ENCODE measurements around the gene DCTN5. TPM values are rescaled to one million over a fixed set of nuclear protein-coding genes. Genes with fewer than 3 reads are reported as not detected.
A peak's percentile ranks its signal among the peaks of the same experiment; 100 is the strongest.
"Not testable (repeated sequence)": the region's sequence is repeated elsewhere in the genome, so short reads cannot be mapped to it uniquely, and the experiment has no call there.

Gene DCTN5
- total RNA-seq, 5 donors from 2014 or later (not counting 1 experiment from before 2014, with no cell fraction given), result 49.8 to 68.7 (median 59.9) TPM

- Mint-ChIP-seq H3K36me3 (peaks cover 41% of the 10 kb centered on the region), H3K27me3 (no peaks in the 10 kb centered on the region), H3K4me3 (no peak overlapping the region), H3K4me1 (peaks cover 3 to 7% (median 4%) of the 10 kb centered on the region in 3 donors), H3K9me3 (no peaks in the 10 kb centered on the region), H3K27ac (no peak overlapping the region)
- H3K27me3 ChIP-seq (replicated peaks in 1 of 2; ENCODE audit: control insufficient read depth in 2 of 2, extremely low read depth in 1 of 2, insufficient read depth in 2 of 2, low read length in 1 of 2), result no peaks in the 10 kb centered on the region
- ChIA-PET CTCF (no interaction called here), POLR2A (no interaction called here)
- H3K4me1 ChIP-seq (ENCODE audit: control insufficient read depth in 1 of 2, extremely low read depth in 1 of 2, insufficient read depth in 2 of 2, low read length in 2 of 2), result no peaks in the 10 kb centered on the region
- H3K27ac ChIP-seq (ENCODE audit: low read length), result no peak overlapping the region
- WGBS (ENCODE audit: insufficient coverage), result 88% methylated on average over 3 of the region's 8 CpGs
- no peak overlapping the region for H3K4me3 ChIP-seq (ENCODE audit: control insufficient read depth in 1 of 2, extremely low read depth in 1 of 2, low read length in 1 of 2)
- peaks cover 0 to 28% of the 10 kb centered on the region in 2 donors for H3K36me3 ChIP-seq (ENCODE audit: control insufficient read depth in 2 of 2, extremely low read depth in 1 of 2, insufficient read depth in 1 of 2, low read length in 1 of 2)
- ATAC-seq (replicated peaks in 1 of 4), result no peak
- DNase-seq, result no peak
- H3K9me3 ChIP-seq, result no peaks in the 10 kb centered on the region
These were observed 11.8 kb upstream of the DCTN5 start for GRCh38 chr16:23629516-23629915.

GRCh38 chr16:23631874-23632273, 9.4 kb upstream of the DCTN5 start:
- WGBS (ENCODE audit: insufficient coverage), result no CpG with 5 or more reads among the region's 3 CpGs
- H3K4me1 ChIP-seq (ENCODE audit: control insufficient read depth in 1 of 2, extremely low read depth in 1 of 2, insufficient read depth in 2 of 2, low read length in 2 of 2); CTCF ChIA-PET; H3K27ac ChIP-seq (ENCODE audit: low read length); ATAC-seq (replicated peaks in 1 of 4); H3K4me3 Mint-ChIP-seq; H3K27ac Mint-ChIP-seq; H3K27me3 Mint-ChIP-seq; H3K27me3 ChIP-seq (replicated peaks in 1 of 2; ENCODE audit: control insufficient read depth in 2 of 2, extremely low read depth in 1 of 2, insufficient read depth in 2 of 2, low read length in 1 of 2); DNase-seq; H3K4me3 ChIP-seq (ENCODE audit: control insufficient read depth in 1 of 2, extremely low read depth in 1 of 2, low read length in 1 of 2); H3K4me1 Mint-ChIP-seq; POLR2A ChIA-PET; H3K9me3 ChIP-seq; H3K9me3 Mint-ChIP-seq: not testable (repeated sequence)
- H3K36me3 Mint-ChIP-seq, result peaks cover 48% of the 10 kb centered on the region
- H3K36me3 ChIP-seq (ENCODE audit: control insufficient read depth in 2 of 2, extremely low read depth in 1 of 2, insufficient read depth in 1 of 2, low read length in 1 of 2), result peaks cover 0 to 32% of the 10 kb centered on the region in 2 donors

- Histone ChIP-seq H3K27ac (ENCODE audit: low read length) (no peak overlapping the region), H3K27me3 (replicated peaks in 1 of 2; ENCODE audit: control insufficient read depth in 2 of 2, extremely low read depth in 1 of 2, insufficient read depth in 2 of 2, low read length in 1 of 2) (no peaks in the 10 kb centered on the region), H3K9me3 (no peaks in the 10 kb centered on the region), H3K4me3 (ENCODE audit: control insufficient read depth in 1 of 2, extremely low read depth in 1 of 2, low read length in 1 of 2) (no peak overlapping the region), H3K36me3 (ENCODE audit: control insufficient read depth in 2 of 2, extremely low read depth in 1 of 2, insufficient read depth in 1 of 2, low read length in 1 of 2) (peaks cover 0 to 23% of the 10 kb centered on the region in 2 donors), H3K4me1 (ENCODE audit: control insufficient read depth in 1 of 2, extremely low read depth in 1 of 2, insufficient read depth in 2 of 2, low read length in 2 of 2) (peaks cover 0 to under 1% of the 10 kb centered on the region in 2 experiments)
- no peaks in the 10 kb centered on the region for H3K9me3 Mint-ChIP-seq
- no peaks in the 10 kb centered on the region for H3K27me3 Mint-ChIP-seq
- no CpG with 5 or more reads among the region's 4 CpGs for WGBS (ENCODE audit: insufficient coverage)
- ChIA-PET CTCF (no interaction called here), POLR2A (interaction anchor here in 1 of 2 donors (0.6 kb wide), 1 partner anchor 143 kb away, joined by 5 read pairs; no protein-coding TSS in a partner anchor)
- no peak overlapping the region for H3K4me3 Mint-ChIP-seq
- H3K36me3 Mint-ChIP-seq, result peaks cover 38% of the 10 kb centered on the region
- peaks cover 8 to 16% (median 11%) of the 10 kb centered on the region in 3 donors for H3K4me1 Mint-ChIP-seq
- DNase-seq (no peak), ATAC-seq (replicated peaks in 1 of 4) (no peak)
- no peak overlapping the region for H3K27ac Mint-ChIP-seq
These were observed 6.7 kb upstream of the DCTN5 start for GRCh38 chr16:23634461-23635036.

- ATAC-seq (replicated peaks in 1 of 4), result no peak
- Histone ChIP-seq H3K4me1 (ENCODE audit: control insufficient read depth in 1 of 2, extremely low read depth in 1 of 2, insufficient read depth in 2 of 2, low read length in 2 of 2) (peaks cover 6 to 15% of the 10 kb centered on the region in 2 experiments), H3K4me3 (ENCODE audit: control insufficient read depth in 1 of 2, extremely low read depth in 1 of 2, low read length in 1 of 2) (no peak overlapping the region), H3K36me3 (ENCODE audit: control insufficient read depth in 2 of 2, extremely low read depth in 1 of 2, insufficient read depth in 1 of 2, low read length in 1 of 2) (peaks cover 0 to 17% of the 10 kb centered on the region in 2 donors), H3K9me3 (no peaks in the 10 kb centered on the region), H3K27ac (ENCODE audit: low read length) (no peak overlapping the region), H3K27me3 (replicated peaks in 1 of 2; ENCODE audit: control insufficient read depth in 2 of 2, extremely low read depth in 1 of 2, insufficient read depth in 2 of 2, low read length in 1 of 2) (no peaks in the 10 kb centered on the region)
- Mint-ChIP-seq H3K36me3 (peaks cover 32% of the 10 kb centered on the region), H3K4me3 (no peak overlapping the region), H3K27me3 (no peaks in the 10 kb centered on the region), H3K27ac (no peak overlapping the region), H3K4me1 (peaks cover 14 to 26% (median 15%) of the 10 kb centered on the region in 3 donors), H3K9me3 (no peaks in the 10 kb centered on the region)
- ChIA-PET POLR2A (no interaction called here), CTCF (no interaction called here)
- no peak for DNase-seq
These were observed 5.3 kb upstream of the DCTN5 start for GRCh38 chr16:23635958-23636357.

- CTCF ChIA-PET, result no interaction called here
- H3K4me1 Mint-ChIP-seq, result peaks cover 30 to 37% (median 36%) of the 10 kb centered on the region in 3 donors
- no peaks in the 10 kb centered on the region for H3K9me3 ChIP-seq
- no CpG with 5 or more reads among the region's 8 CpGs for WGBS (ENCODE audit: insufficient coverage)
- H3K27me3 Mint-ChIP-seq, result no peaks in the 10 kb centered on the region
- H3K27me3 ChIP-seq (replicated peaks in 1 of 2; ENCODE audit: control insufficient read depth in 2 of 2, extremely low read depth in 1 of 2, insufficient read depth in 2 of 2, low read length in 1 of 2), result no peaks in the 10 kb centered on the region
- H3K27ac ChIP-seq (ENCODE audit: low read length), result peak overlapping the region; percentile 61
- H3K4me1 ChIP-seq (ENCODE audit: control insufficient read depth in 1 of 2, extremely low read depth in 1 of 2, insufficient read depth in 2 of 2, low read length in 2 of 2), result peaks cover 6 to 26% of the 10 kb centered on the region in 2 experiments
- H3K27ac Mint-ChIP-seq, result peak overlapping the region; percentile 88 to 93
- peaks cover 20% of the 10 kb centered on the region for H3K36me3 Mint-ChIP-seq
- POLR2A ChIA-PET, result interaction anchor here in 1 of 2 donors (1.0 kb wide), 1 partner anchor 22 kb away, joined by 3 read pairs; no protein-coding TSS in a partner anchor
- H3K4me3 ChIP-seq (ENCODE audit: control insufficient read depth in 1 of 2, extremely low read depth in 1 of 2, low read length in 1 of 2), result peak overlapping the region; percentile 97 to 100
- H3K9me3 Mint-ChIP-seq, result no peaks in the 10 kb centered on the region
- DNase-seq (peak in 1 of 35 experiments; percentile 1), ATAC-seq (replicated peaks in 1 of 4) (peak in 1 of 4 experiments; percentile 14)
- H3K4me3 Mint-ChIP-seq, result peak overlapping the region; percentile 94 to 98 (median 98)
- H3K36me3 ChIP-seq (ENCODE audit: control insufficient read depth in 2 of 2, extremely low read depth in 1 of 2, insufficient read depth in 1 of 2, low read length in 1 of 2), result peaks cover 0 to 9% of the 10 kb centered on the region in 2 donors
These were observed 693 bp upstream of the DCTN5 start for GRCh38 chr16:23640615-23640930.

- peak overlapping the region; percentile 93 to 94 for H3K27ac Mint-ChIP-seq
- H3K9me3 ChIP-seq, result no peaks in the 10 kb centered on the region
- H3K4me3 ChIP-seq (ENCODE audit: control insufficient read depth in 1 of 2, extremely low read depth in 1 of 2, low read length in 1 of 2), result peak overlapping the region; percentile 97 to 100
- peaks cover 6 to 26% of the 10 kb centered on the region in 2 experiments for H3K4me1 ChIP-seq (ENCODE audit: control insufficient read depth in 1 of 2, extremely low read depth in 1 of 2, insufficient read depth in 2 of 2, low read length in 2 of 2)
- ATAC-seq (replicated peaks in 1 of 4) (no peak), DNase-seq (no peak)
- peak overlapping the region; percentile 94 to 98 (median 98) for H3K4me3 Mint-ChIP-seq
- H3K27ac ChIP-seq (ENCODE audit: low read length), result peak overlapping the region; percentile 61
- ChIA-PET CTCF (no interaction called here), POLR2A (interaction anchor here (0.7 kb wide), 2 partner anchors 72 to 192 kb away, joined by 3 read pairs; no protein-coding TSS in a partner anchor)
- peaks cover 25% of the 10 kb centered on the region for H3K36me3 Mint-ChIP-seq
- H3K27me3 Mint-ChIP-seq, result no peaks in the 10 kb centered on the region
- 72% methylated on average over 2 of the region's 14 CpGs for WGBS (ENCODE audit: insufficient coverage)
- H3K4me1 Mint-ChIP-seq, result peaks cover 46 to 50% (median 50%) of the 10 kb centered on the region in 3 donors
- H3K9me3 Mint-ChIP-seq, result no peaks in the 10 kb centered on the region
- H3K27me3 ChIP-seq (replicated peaks in 1 of 2; ENCODE audit: control insufficient read depth in 2 of 2, extremely low read depth in 1 of 2, insufficient read depth in 2 of 2, low read length in 1 of 2), result no peaks in the 10 kb centered on the region
- peaks cover 0 to 12% of the 10 kb centered on the region in 2 donors for H3K36me3 ChIP-seq (ENCODE audit: control insufficient read depth in 2 of 2, extremely low read depth in 1 of 2, insufficient read depth in 1 of 2, low read length in 1 of 2)
These were observed 1.0 kb downstream of the DCTN5 start for GRCh38 chr16:23642246-23642774.

All from T-cell (primary cell).